IMR-90 (cell line): ENCODE results near the gene PCDHB10.

Source experiments
- CTCF ChIP-seq: conservative IDR thresholded peaks from 2 replicates; pipeline ENCODE4 v1.5.1; 2012; ENCODE audit warnings: mild to moderate bottlenecking, low read depth, low read length, improper control_type of control experiment
- POLR2A ChIP-seq: IDR thresholded peaks from 2 replicates; pipeline ENCODE4 v1.6.1; 2012; ENCODE audit warnings: mild to moderate bottlenecking, low read depth, low read length
- RCOR1 ChIP-seq: IDR thresholded peaks from 2 replicates; pipeline ENCODE4 v1.6.1; 2012; ENCODE audit warnings: mild to moderate bottlenecking, low read length, improper control_type of control experiment; ENCODE audit not compliant: insufficient replicate concordance

GRCh38 chr5:141180313-141180712, 11.8 kb upstream of the PCDHB10 start:
- TF ChIP-seq CTCF: no peak
- TF ChIP-seq POLR2A: no peak
- no peak for TF ChIP-seq RCOR1
